K562 (cell line): ENCODE results near the gene TKTL1. TPM values are rescaled to one million over a fixed set of nuclear protein-coding genes. Genes with fewer than 3 reads are reported as not detected.

ENCODE experiments used
- ATAC-seq: fragments of 200-7000 bp; cut with Tn5 transposase; 3 replicates; pipeline ENCODE4 v1.9.1; 2020; ENCODE audit warnings: moderate library complexity
- BruUV-seq: library from RNA; stranded (reverse); fragments of 400-500 nt; replicated peaks from 2 replicates; lab custom pipeline; 2021; lab: Mats Ljungman, UMichigan
- CTCF ChIA-PET: fragments of 300-600 bp; formaldehyde crosslinking; extraction: SDS; loops from one replicate; lab custom pipeline; 2021; ENCODE audit warnings: low intra/inter-chr PET ratio; lab: Yijun Ruan, JAX
- POLR2A ChIA-PET: fragments of 300-600, 350-650 bp; sonication (Branson Sonifier 250); formaldehyde crosslinking; extraction: SDS; loops from one replicate; lab custom pipeline; 2021; ENCODE audit warnings: antibody characterized with exemption, inconsistent platforms; lab: Yijun Ruan, JAX
- DNase-seq, 4 experiments: peaks; one replicate each; pipeline versions ENCODE4 v3.0.0 to v3.0.0-alpha.2; 2011 to 2018; ENCODE audit warnings: low spot score in 3 of 4, mixed read lengths in 3 of 4; ENCODE audit errors: extremely low read depth in 1 of 4
- FAIRE-seq: peaks from 2 replicates; lab custom pipeline; 2011; peaks lifted over from hg19 to GRCh38; lab: Jason Lieb, UNC
- H2AFZ ChIP-seq: 2 replicates; pipeline ENCODE4 v1.6.0; 2011; ENCODE audit warnings: low read depth, low read length, control low read depth, inconsistent platforms
- H3K27ac ChIP-seq: fragments of 200-600 bp; 3 replicates; pipeline ENCODE4 v1.8.0; 2011; ENCODE audit warnings: low read depth, mild to moderate bottlenecking, control low read depth, inconsistent platforms, low read length, moderate library complexity, mixed read lengths; ENCODE audit errors: extremely low read depth
- H3K27me3 ChIP-seq, 2 experiments: fragments of 300-600 bp in 1 of 2; 2 replicates in 1 of 2; 3 replicates in 1 of 2; pipeline versions ENCODE4 v1.6.0 to v1.8.0; 2011; ENCODE audit warnings: inconsistent platforms in 2 of 2, low read length in 2 of 2, mild to moderate bottlenecking in 1 of 2, mixed read lengths in 1 of 2, moderate library complexity in 1 of 2; ENCODE audit not compliant: control insufficient read depth in 2 of 2, insufficient read depth in 2 of 2
- H3K36me3 ChIP-seq: fragments of 300-600 bp; 3 replicates; pipeline ENCODE4 v1.8.0; 2011; ENCODE audit warnings: mild to moderate bottlenecking, low read length, inconsistent platforms; ENCODE audit not compliant: control insufficient read depth, insufficient read depth
- H3K4me1 ChIP-seq, 2 experiments: fragments of 200-600 bp in 1 of 2; replicated peaks in 1 of 2; 2 replicates in 1 of 2; 3 replicates in 1 of 2; pipeline versions ENCODE4 v1.5.1 to v1.8.0; 2011; ENCODE audit warnings: inconsistent platforms in 2 of 2, low read length in 2 of 2, mild to moderate bottlenecking in 1 of 2, mixed read lengths in 1 of 2, moderate library complexity in 1 of 2; ENCODE audit not compliant: control insufficient read depth in 2 of 2, insufficient read depth in 2 of 2
- H3K4me2 ChIP-seq: 2 replicates; pipeline ENCODE4 v1.6.1; 2011; ENCODE audit warnings: low read length, control low read depth, inconsistent platforms, mixed read lengths; ENCODE audit not compliant: insufficient read depth
- H3K4me3 ChIP-seq: fragments of 200-600 bp; sonication (generic), shearing (Covaris generic); 2 replicates; pipeline ENCODE4 v1.5.1; 2016; ENCODE audit warnings: control low read depth, inconsistent platforms
- H3K79me2 ChIP-seq: fragments of 200-600 bp; 3 replicates; pipeline ENCODE4 v1.8.0; 2011; ENCODE audit warnings: low read length, inconsistent platforms; ENCODE audit not compliant: control insufficient read depth, insufficient read depth
- H3K9ac ChIP-seq, 2 experiments: 2 replicates each; pipeline versions ENCODE4 v1.6.0 to v1.6.1; 2011; ENCODE audit warnings: low read depth in 2 of 2, low read length in 2 of 2, control low read depth in 1 of 2, inconsistent platforms in 1 of 2, mild to moderate bottlenecking in 1 of 2, mixed read lengths in 1 of 2; ENCODE audit not compliant: insufficient read depth in 1 of 2
- H3K9me1 ChIP-seq: one replicate; pipeline ENCODE4 v1.6.0; 2011; ENCODE audit warnings: inconsistent platforms, mild to moderate bottlenecking, low read length, moderate library complexity; ENCODE audit not compliant: control insufficient read depth, insufficient read depth
- H3K9me3 ChIP-seq: replicated peaks from 2 replicates; pipeline ENCODE4 v1.5.1; 2011; ENCODE audit warnings: low read depth, low read length, inconsistent platforms; ENCODE audit not compliant: control insufficient read depth, insufficient read depth
- H4K20me1 ChIP-seq: replicated peaks from 2 replicates; pipeline ENCODE4 v1.6.1; 2011; ENCODE audit warnings: low read length, inconsistent platforms, mixed read lengths; ENCODE audit not compliant: control insufficient read depth, insufficient read depth
- NFIC ChIP-seq: fragments of 450-650 bp; IDR thresholded peaks from 2 replicates; pipeline ENCODE4 v1.6.1; 2017; ENCODE audit warnings: mild to moderate bottlenecking, inconsistent platforms
- POLR2G ChIP-seq: fragments of 200-400 bp; formaldehyde crosslinking; IDR thresholded peaks from 2 replicates; pipeline ENCODE4 v1.6.1; 2017; ENCODE audit warnings: low read depth, mild to moderate bottlenecking, antibody characterized with exemption, low read length, moderate library complexity
- RAD21 ChIP-seq, 2 experiments: fragments of 250-450 bp in 1 of 2; fragments of 450-650 bp in 1 of 2; sonication (Bioruptor Pico) in 1 of 2; formaldehyde crosslinking in 1 of 2; IDR thresholded peaks in 1 of 2; conservative IDR thresholded peaks in 1 of 2; 2 replicates each; pipeline versions ENCODE4 v1.4.0 to v1.8.0; 2020 to 2022; ENCODE audit warnings: mild to moderate bottlenecking in 2 of 2, moderate library complexity in 1 of 2
- RBFOX2 ChIP-seq: fragments of 200-400 bp; formaldehyde crosslinking; IDR thresholded peaks from 2 replicates; pipeline ENCODE4 v1.6.1; 2017; ENCODE audit warnings: low read depth, mild to moderate bottlenecking, low read length, moderate library complexity
- RBM22 ChIP-seq: fragments of 200-400 bp; formaldehyde crosslinking; IDR thresholded peaks from 2 replicates; pipeline ENCODE4 v1.6.1; 2018; ENCODE audit warnings: low read length, low read depth; ENCODE audit not compliant: poor library complexity, severe bottlenecking
- WGBS: fragments of 100-300 bp; shearing (Covaris generic); methylation state at CpG from one replicate; pipeline ENCODE4 v1.1.6; 2016; ENCODE audit warnings: low coverage, mixed read lengths; ENCODE audit not compliant: insufficient coverage; ENCODE audit errors: missing lambda C conversion rate; 5-methylcytosine and 5-hydroxymethylcytosine counted together
- in situ Hi-C: fragments of 300-500 bp; cut with MboI; formaldehyde crosslinking; loops from 4 replicates; pipeline ENCODE4 v1.15.0; 2018; ENCODE audit warnings: inconsistent platforms, mixed read lengths
- intact Hi-C: fragments of 100-400 bp; cut with micrococcal nuclease; formaldehyde crosslinking; loops from 2 replicates; pipeline ENCODE4 v1.14.2; 2022
- polyA plus RNA-seq, 8 experiments: library from polyadenylated mRNA; depleted of rRNA in 4 of 8; stranded (reverse) in 5 of 8; unstranded in 3 of 8; fragments of >200 nt; fragmentation: Nextera tagmentation in 2 of 8; fragmentation: Illumina TruSeq in 1 of 8; extraction: Ambion mirVana in 2 of 8; extraction: Trizol in 1 of 8; gene quantifications; 2 replicates each; pipeline versions ENCODE4 v1.2.1 to v1.2.3, GENCODE V29; 2011 to 2014; ENCODE audit warnings: inconsistent platforms in 1 of 8, missing spikeins in 1 of 8
- total RNA-seq, 7 experiments: library from RNA; depleted of rRNA in 6 of 7; stranded (reverse); fragments of >200 nt in 6 of 7; fragmentation: Illumina TruSeq in 2 of 7; extraction: Trizol in 2 of 7; gene quantifications; 2 replicates each; pipeline versions ENCODE4 v1.2.1 to v1.2.3, GENCODE V29; 2011 to 2021; ENCODE audit warnings: low replicate concordance in 1 of 7

TKTL1 gene
- total and polyA plus RNA-seq, 9 of the 15 experiments (the other 6 are each of a cell fraction or from before 2014, with no cell fraction given), result 0.18 to 0.71 (median 0.38) TPM

DNA sequence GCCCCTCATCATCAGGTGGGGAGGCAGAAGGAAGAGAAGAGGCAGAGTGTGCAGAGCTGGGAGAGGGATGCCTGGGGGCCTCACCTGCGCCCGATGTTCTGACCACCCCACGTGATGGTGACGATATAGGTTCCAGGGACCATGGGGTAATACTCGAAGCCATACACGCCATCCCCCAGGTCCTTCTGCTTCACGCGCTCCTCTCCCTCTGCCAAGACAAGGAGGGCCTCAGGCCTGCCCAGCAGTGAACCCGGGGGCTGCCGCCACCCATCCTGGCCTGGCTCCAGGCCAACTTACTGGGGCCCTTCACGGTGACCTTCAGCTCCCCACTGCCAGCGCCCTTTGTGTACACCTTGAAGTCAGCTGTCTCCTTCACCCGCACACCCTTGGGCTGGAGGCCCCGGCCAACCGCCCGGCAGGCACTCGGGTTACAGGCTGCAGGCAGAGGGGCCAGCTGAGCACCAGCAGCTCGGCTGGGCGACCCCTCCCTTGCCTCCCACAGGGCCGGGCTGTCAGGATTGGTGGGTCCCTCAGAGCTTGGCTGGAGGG is 69.5 kb downstream of the TKTL1 start:
- TF ChIP-seq POLR2G (peak; percentile 62), NFIC (peak; percentile 70), RBM22 (peak; percentile 17), RBFOX2 (peak; percentile 12; the same call in 1 of the 2 replicates), RAD21 (CRISPR knock-in tag; conservative IDR thresholded peaks at IDR 0.05 in 1 of 2, IDR thresholded peaks at IDR 0.05 in 1 of 2) (no peak)
- TF ChIP-seq, all 486 proteins: peak for 4
- Histone ChIP-seq H3K9me3 (no peaks in the 10 kb centered on the region), H3K9me1 (no peaks in the 10 kb centered on the region), H3K4me2 (no peak overlapping the region), H4K20me1 (no peaks in the 10 kb centered on the region; the same call in 1 of the 2 replicates), H3K27ac (no peak overlapping the region), H3K9ac (no peak overlapping the region), H3K79me2 (peaks cover 51% of the 10 kb centered on the region), H3K27me3 (no peaks in the 10 kb centered on the region), H3K4me1 (peaks cover 10 to 52% of the 10 kb centered on the region in 2 experiments), H3K36me3 (peaks cover 82% of the 10 kb centered on the region; the same call in 2 of the 3 replicates), H3K4me3 (no peak overlapping the region), H2AFZ (no peak overlapping the region)
- intact Hi-C loops (no loop called here), in situ Hi-C loops (no loop called here)
- WGBS, result 100% methylated on average over 5 of the region's 20 CpGs
- DNase-seq (no peak), FAIRE-seq (no peak), ATAC-seq (no peak)
- ChIA-PET POLR2A (interaction anchor here (0.6 to 1.2 kb wide), 3 partner anchors 12 to 168 kb away, joined by 3 to 4 read pairs (median 3); no protein-coding TSS in a partner anchor), CTCF (no interaction called here)
- BruUV-seq, result no TSS peak
